Lower leg skin (tissue), 4 donors: ENCODE measurements around the gene NFIB. TPM values are rescaled to one million over a fixed set of nuclear protein-coding genes. Genes with fewer than 3 reads are reported as not detected.

Source experiments
- DNase-seq, 2 donors: peaks; one replicate each; pipeline ENCODE4 v3.0.0-alpha.2; 2019; ENCODE audit warnings: low spot score in 2 of 2
- H3K4me3 ChIP-seq: fragments of 200-600 bp; sonication (generic); 2 replicates; pipeline ENCODE4 v1.5.1; 2017; ENCODE audit warnings: mild to moderate bottlenecking, low read depth; ENCODE audit not compliant: poor library complexity, severe bottlenecking
- POLR2A ChIP-seq, 2 donors: fragments of 450-650 bp; IDR thresholded peaks; one replicate each; pipeline ENCODE4 v1.6.1; 2016 to 2017; ENCODE audit warnings: antibody characterized with exemption in 2 of 2, mild to moderate bottlenecking in 1 of 2, moderate library complexity in 1 of 2
- WGBS, 2 donors: methylation state at CpG; one replicate each; pipeline ENCODE4 v1.1.5; 2018; 5-methylcytosine and 5-hydroxymethylcytosine counted together
- intact Hi-C: fragments of 100-400 bp; cut with DNase I; formaldehyde crosslinking; loops from one replicate; pipeline ENCODE4 v1.15.0; 2023; ENCODE audit warnings: low total_unique reads
- total RNA-seq, 4 donors: library from RNA; depleted of rRNA; stranded (reverse); fragments of >200 nt; gene quantifications; one replicate each; pipeline ENCODE4 v1.1.0, GENCODE V29; 2016
- TF ChIP-seq, protein P1 (sequence below), 3 donors: fragments of 450-650 bp; IDR thresholded peaks; one replicate each; pipeline ENCODE4 v1.5.1; 2016; ENCODE audit warnings: antibody characterized with exemption in 3 of 3, mild to moderate bottlenecking in 3 of 3, moderate library complexity in 2 of 3

Gene NFIB
- total RNA-seq, 4 donors from 2014 or later, result 68.2 to 145 (median 78.6) TPM

GRCh38 chr9:14344053-14344524 is 30.1 kb upstream of the NFIB start:
- TF ChIP-seq POLR2A (IDR thresholded peaks at IDR 0.05), result no peak
- TF ChIP-seq, protein P1, sequence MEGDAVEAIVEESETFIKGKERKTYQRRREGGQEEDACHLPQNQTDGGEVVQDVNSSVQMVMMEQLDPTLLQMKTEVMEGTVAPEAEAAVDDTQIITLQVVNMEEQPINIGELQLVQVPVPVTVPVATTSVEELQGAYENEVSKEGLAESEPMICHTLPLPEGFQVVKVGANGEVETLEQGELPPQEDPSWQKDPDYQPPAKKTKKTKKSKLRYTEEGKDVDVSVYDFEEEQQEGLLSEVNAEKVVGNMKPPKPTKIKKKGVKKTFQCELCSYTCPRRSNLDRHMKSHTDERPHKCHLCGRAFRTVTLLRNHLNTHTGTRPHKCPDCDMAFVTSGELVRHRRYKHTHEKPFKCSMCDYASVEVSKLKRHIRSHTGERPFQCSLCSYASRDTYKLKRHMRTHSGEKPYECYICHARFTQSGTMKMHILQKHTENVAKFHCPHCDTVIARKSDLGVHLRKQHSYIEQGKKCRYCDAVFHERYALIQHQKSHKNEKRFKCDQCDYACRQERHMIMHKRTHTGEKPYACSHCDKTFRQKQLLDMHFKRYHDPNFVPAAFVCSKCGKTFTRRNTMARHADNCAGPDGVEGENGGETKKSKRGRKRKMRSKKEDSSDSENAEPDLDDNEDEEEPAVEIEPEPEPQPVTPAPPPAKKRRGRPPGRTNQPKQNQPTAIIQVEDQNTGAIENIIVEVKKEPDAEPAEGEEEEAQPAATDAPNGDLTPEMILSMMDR (IDR thresholded peaks at IDR 0.05), result no peak
- intact Hi-C loops, result no loop called here
- WGBS, 2 donors, result 19 to 45% methylated on average over 6 of the region's 6 CpGs
- peak in 1 of 2 donors; percentile 87 for DNase-seq
- no peak overlapping the region for H3K4me3 ChIP-seq

DNA sequence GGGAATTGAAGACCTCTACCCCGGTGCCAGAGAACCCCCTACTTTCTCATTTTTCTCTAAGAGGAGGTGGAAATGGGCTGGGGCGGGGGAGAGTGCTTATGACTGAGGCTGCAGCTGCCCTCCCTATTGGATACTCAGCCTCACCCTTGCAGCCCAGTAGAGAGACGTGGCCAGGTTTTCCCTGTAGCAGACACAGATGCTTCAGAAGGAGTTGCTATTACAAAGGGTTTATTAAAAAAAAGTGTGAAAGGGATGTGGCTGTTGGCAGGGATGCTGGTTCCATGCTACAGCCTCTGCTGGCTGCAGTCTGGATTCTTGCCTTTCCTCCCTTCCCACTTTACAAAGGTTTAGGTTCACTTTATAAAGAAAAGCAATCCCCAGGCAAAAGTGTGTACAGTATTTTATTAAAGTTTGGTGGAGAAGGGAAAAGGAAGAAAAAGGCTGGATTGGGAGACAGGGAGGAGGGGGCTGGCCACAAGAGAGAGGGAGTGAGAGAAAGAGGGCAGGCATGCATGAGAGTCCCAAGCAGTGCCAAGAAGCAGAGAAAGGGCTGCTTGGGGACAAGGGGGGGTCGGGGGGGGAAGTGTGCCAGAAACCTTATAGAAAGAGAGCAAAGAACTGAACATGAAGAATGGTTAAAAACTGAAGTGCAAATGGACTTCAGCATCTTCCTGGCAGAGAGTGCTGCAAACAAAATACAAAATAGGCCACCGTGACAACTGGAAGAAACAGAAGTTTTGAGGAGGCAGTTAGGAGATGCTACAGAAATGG is 29.5 kb upstream of the NFIB start:
- DNase-seq, result no peak
- WGBS, 2 donors, result 41 to 43% methylated on average over 5 of the region's 5 CpGs
- intact Hi-C loops, result no loop called here
- no peak overlapping the region for H3K4me3 ChIP-seq
- TF ChIP-seq POLR2A (IDR thresholded peaks at IDR 0.05), result no peak
- TF ChIP-seq, protein P1 (IDR thresholded peaks at IDR 0.05), result no peak

DNA sequence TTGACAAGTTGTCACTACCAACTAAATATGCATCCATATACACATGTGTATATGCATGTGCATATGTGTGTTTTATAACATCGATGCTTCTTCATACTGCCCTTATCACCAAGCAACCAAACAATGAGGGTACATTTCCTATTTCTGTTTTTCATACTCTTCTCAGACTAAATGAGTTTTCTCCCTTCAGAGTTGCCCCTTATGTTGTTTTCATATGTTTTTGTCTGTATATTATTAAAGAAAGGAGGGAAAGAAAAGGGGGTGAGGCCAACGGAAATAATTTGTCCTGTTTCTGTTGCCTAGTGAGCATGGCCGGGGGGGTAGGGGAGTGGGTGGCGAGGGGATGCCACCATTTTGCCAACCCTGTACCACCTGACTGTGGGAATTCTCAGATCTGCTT is 28.8 kb upstream of the NFIB start:
- intact Hi-C loops, result no loop called here
- no peak for DNase-seq
- TF ChIP-seq POLR2A (IDR thresholded peaks at IDR 0.05), result no peak
- TF ChIP-seq, protein P1 (IDR thresholded peaks at IDR 0.05), result no peak
- H3K4me3 ChIP-seq, result no peak overlapping the region
- 71 to 77% methylated on average over 4 of the region's 4 CpGs for WGBS, 2 donors

DNA sequence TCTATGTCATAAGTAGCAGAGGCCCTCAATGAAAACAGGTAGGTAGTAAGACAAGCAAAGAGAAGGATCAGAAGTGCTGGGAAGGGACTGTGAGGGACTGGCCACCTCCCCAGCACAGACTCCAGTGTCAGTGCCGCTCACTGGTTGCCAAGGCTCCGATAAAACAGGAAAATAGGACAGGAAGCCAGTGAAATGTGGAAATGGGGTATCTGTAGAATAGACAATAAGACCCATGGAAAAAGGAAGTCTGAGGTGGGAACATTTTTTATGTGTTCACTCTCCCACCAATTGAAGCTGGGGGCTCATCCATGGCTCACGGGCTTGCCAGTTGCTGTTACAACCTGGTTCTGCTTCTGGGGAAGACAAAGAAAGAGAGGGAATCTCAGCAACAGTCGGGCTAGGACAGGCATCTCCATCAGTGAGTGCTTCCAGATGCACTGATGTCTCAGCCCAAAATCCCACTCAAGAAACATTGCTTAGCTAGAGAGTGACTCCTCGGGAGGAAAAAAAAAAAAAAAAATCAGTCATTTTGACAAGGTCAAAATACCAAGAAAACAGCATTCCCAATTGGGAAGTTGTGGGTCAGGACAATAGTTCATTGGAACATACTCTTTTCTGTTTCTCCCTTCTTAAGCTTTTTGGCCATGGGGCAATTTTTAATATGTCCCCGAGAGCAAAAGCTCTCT is 27.6 kb upstream of the NFIB start:
- intact Hi-C loops, result no loop called here
- H3K4me3 ChIP-seq, result no peak overlapping the region
- DNase-seq, result no peak
- 48 to 53% methylated on average over 6 of the region's 6 CpGs for WGBS, 2 donors
- no peak for TF ChIP-seq POLR2A (IDR thresholded peaks at IDR 0.05)
- TF ChIP-seq, protein P1 (IDR thresholded peaks at IDR 0.05), result no peak

DNA sequence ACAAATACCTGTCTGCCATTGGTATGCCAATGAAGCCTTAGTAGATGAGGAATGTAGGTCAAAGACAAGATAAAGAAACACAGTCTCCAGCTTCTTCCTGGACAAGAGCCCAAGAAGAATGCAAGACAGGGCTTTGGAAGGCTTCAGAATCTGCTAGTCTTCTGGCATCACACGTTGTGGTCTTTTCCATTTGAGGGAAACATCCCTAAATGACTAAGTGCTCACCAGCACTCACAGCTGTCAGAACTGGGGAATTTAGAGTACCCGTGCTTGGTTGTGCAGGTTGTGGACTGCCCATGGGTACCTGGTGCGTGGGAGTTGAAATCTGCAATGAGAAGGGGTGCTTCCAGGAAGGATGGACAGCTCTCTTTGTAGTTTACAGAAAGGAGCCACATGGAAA is 27.1 kb upstream of the NFIB start:
- intact Hi-C loops, result no loop called here
- no peak for TF ChIP-seq POLR2A (IDR thresholded peaks at IDR 0.05)
- TF ChIP-seq, protein P1 (IDR thresholded peaks at IDR 0.05), result no peak
- 42 to 47% methylated on average over 3 of the region's 3 CpGs for WGBS, 2 donors
- no peak overlapping the region for H3K4me3 ChIP-seq
- DNase-seq, result no peak
